Measurements from ENCODE around the gene CAMTA1.

Gene CAMTA1

DNA sequence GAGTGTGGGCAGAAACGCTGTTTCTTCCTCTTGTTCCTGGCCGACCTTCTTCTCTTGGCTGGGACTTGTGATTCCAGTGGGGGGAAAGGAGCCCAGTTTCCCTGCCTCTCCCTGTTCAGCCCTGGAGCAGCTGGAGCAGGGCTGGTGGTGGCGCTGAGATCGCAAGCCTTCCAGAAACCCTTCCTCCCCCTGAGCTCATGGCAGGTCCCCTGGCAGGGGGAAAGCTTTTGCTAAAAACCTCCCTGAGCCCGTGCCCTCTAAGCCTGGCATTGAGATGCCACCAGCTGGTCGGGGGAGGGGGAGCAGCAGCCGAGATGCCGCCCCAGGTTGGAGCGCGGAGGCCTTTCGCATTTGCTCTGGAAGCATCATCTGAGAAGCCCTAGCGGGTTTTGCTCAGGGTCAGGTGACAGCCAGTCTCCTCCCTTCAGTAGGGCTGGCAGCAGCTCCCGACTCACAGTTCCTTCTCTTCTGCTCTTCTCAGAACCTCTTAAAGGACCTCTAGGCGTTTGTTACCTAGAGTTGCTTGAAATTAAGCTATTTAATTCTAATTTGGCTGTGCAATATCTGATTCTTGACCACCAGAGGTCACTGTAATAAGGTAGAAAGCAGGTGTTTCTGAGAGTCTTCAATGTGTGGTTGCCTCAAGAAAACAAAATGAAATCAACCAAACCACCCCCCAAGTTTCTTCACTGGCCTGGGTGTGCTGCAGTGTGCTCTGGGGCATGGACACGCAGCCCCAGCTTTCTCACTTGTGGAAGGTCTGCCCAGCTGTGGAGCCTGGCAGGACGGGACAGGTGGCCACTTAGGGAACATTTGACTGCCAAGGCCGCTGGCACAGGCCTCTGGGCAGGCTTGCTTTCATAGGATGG lies 257.3 kb downstream of the CAMTA1 start:
- Histone ChIP-seq H3K4me2 (ENCODE audit: insufficient read depth, low read length) (no peak overlapping the region), H3K27me3 (ENCODE audit: insufficient read depth, low read length, poor library complexity) (no peaks in the 10 kb centered on the region), H3K9ac (ENCODE audit: low read depth, low read length) (no peak overlapping the region), H3K27ac (ENCODE audit: low read length) (no peak overlapping the region), H2AFZ (ENCODE audit: low read depth, low read length) (no peak overlapping the region), H4K20me1 (ENCODE audit: insufficient read depth, low read length) (peaks cover 4% of the 10 kb centered on the region; the same call in 1 of the 2 replicates), H3K4me1 (ENCODE audit: insufficient read depth, low read length) (no peaks in the 10 kb centered on the region), H3K4me3 (ENCODE audit: low read depth in 1 of 2, low read length in 2 of 2) (no peak overlapping the region), H3K9me3 (ENCODE audit: insufficient read depth, low read length, severe bottlenecking) (no peaks in the 10 kb centered on the region), H3K79me2 (ENCODE audit: insufficient read depth, low read length) (no peaks in the 10 kb centered on the region), H3K36me3 (ENCODE audit: insufficient read depth, low read length) (no peaks in the 10 kb centered on the region)
- TF ChIP-seq EZH2 (IDR thresholded peaks at IDR 0.05; ENCODE audit: borderline replicate concordance, low read depth, low read length, severe bottlenecking) = no peak
- TF ChIP-seq, protein P1, sequence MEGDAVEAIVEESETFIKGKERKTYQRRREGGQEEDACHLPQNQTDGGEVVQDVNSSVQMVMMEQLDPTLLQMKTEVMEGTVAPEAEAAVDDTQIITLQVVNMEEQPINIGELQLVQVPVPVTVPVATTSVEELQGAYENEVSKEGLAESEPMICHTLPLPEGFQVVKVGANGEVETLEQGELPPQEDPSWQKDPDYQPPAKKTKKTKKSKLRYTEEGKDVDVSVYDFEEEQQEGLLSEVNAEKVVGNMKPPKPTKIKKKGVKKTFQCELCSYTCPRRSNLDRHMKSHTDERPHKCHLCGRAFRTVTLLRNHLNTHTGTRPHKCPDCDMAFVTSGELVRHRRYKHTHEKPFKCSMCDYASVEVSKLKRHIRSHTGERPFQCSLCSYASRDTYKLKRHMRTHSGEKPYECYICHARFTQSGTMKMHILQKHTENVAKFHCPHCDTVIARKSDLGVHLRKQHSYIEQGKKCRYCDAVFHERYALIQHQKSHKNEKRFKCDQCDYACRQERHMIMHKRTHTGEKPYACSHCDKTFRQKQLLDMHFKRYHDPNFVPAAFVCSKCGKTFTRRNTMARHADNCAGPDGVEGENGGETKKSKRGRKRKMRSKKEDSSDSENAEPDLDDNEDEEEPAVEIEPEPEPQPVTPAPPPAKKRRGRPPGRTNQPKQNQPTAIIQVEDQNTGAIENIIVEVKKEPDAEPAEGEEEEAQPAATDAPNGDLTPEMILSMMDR (IDR thresholded peaks at IDR 0.05; ENCODE audit: borderline replicate concordance, extremely low read depth, low read length, poor library complexity, severe bottlenecking) = peak; percentile 72
- DNase-seq = no peak
- ATAC-seq (ENCODE audit: insufficient read depth, low read depth) = 0 out of 3 replicates have a peak, but pooled peaks have one; percentile 33

DNA sequence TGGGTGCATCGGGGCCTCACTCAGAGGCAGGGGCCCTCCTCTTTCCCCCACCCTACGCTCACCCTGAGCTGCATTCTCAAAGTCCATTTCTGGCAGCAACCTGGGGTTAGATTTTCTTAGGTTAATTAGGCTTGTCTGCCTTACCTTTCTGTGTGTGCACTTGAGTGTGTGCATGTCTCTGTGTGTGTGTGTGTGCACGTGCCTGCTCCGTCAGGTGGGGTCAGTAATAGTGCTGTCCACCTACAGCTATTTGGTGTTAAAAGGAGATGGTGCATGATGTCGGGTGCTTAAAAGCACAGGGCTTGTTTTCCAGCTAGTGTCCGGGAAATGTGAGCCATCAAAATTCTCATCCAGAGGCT lies 257.9 kb downstream of the CAMTA1 start:
- Histone ChIP-seq H3K4me1 (ENCODE audit: insufficient read depth, low read length) (no peaks in the 10 kb centered on the region), H2AFZ (ENCODE audit: low read depth, low read length) (no peak overlapping the region), H3K27ac (ENCODE audit: low read length) (no peak overlapping the region), H3K79me2 (ENCODE audit: insufficient read depth, low read length) (no peaks in the 10 kb centered on the region), H3K4me3 (ENCODE audit: low read depth in 1 of 2, low read length in 2 of 2) (no peak overlapping the region), H4K20me1 (ENCODE audit: insufficient read depth, low read length) (peaks cover 4% of the 10 kb centered on the region; the same call in 1 of the 2 replicates), H3K36me3 (ENCODE audit: insufficient read depth, low read length) (no peaks in the 10 kb centered on the region), H3K9me3 (ENCODE audit: insufficient read depth, low read length, severe bottlenecking) (no peaks in the 10 kb centered on the region), H3K4me2 (ENCODE audit: insufficient read depth, low read length) (no peak overlapping the region), H3K27me3 (ENCODE audit: insufficient read depth, low read length, poor library complexity) (no peaks in the 10 kb centered on the region), H3K9ac (ENCODE audit: low read depth, low read length) (no peak overlapping the region)
- DNase-seq (no peak), ATAC-seq (ENCODE audit: insufficient read depth, low read depth) (no peak)
- TF ChIP-seq EZH2 (IDR thresholded peaks at IDR 0.05; ENCODE audit: borderline replicate concordance, low read depth, low read length, severe bottlenecking) = no peak
- TF ChIP-seq, protein P1 (IDR thresholded peaks at IDR 0.05; ENCODE audit: borderline replicate concordance, extremely low read depth, low read length, poor library complexity, severe bottlenecking) = no peak

DNA sequence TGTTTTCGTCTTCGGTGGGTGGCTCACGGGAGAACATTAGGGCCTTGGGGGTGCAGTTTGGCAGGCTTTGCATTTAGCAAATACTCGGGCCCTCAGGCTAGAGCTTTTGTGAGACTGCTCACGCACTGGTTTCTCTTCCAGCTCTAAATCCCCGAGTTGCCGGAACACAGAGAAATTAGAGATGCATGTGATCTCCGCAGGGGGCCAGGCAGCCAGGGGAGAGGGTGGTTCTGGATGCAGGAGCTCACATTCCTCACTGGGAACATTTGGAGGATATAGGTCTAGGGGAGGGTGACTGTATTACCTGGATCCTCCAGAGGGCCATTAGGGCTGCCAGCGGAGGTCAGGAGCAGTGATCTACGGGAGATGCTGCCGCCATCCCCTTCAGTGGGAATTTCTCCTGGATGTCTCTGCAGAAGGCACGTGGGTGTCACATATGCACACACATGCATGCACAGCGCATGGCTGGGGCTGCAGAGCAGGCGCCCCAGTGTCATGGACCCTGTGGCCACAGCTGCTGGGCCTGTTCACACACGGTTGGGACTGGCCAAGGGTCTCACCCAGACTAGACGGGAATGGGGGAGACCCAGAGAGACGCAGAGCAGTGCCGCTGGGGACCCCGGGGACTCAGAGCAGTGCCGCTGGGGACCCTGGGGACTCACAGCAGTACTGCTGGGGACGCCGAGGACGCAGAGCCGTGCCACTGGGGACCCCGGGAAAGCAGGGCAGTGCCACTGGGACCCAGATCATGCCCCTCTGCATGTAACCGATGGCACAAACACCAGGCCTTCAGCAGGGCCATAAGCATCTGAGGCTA lies 258.7 kb downstream of the CAMTA1 start:
- DNase-seq = no peak
- H3K79me2 ChIP-seq (ENCODE audit: insufficient read depth, low read length) = no peaks in the 10 kb centered on the region
- no peak overlapping the region for H3K4me3 ChIP-seq (ENCODE audit: low read depth in 1 of 2, low read length in 2 of 2)
- H3K9me3 ChIP-seq (ENCODE audit: insufficient read depth, low read length, severe bottlenecking) = no peaks in the 10 kb centered on the region
- no peaks in the 10 kb centered on the region for H3K27me3 ChIP-seq (ENCODE audit: insufficient read depth, low read length, poor library complexity)
- no peak for TF ChIP-seq EZH2 (IDR thresholded peaks at IDR 0.05; ENCODE audit: borderline replicate concordance, low read depth, low read length, severe bottlenecking)
- TF ChIP-seq, protein P1 (IDR thresholded peaks at IDR 0.05; ENCODE audit: borderline replicate concordance, extremely low read depth, low read length, poor library complexity, severe bottlenecking) = no peak
- H4K20me1 ChIP-seq (ENCODE audit: insufficient read depth, low read length) = peaks cover 9% of the 10 kb centered on the region; the same call in 1 of the 2 replicates
- H3K4me1 ChIP-seq (ENCODE audit: insufficient read depth, low read length) = no peaks in the 10 kb centered on the region
- H3K4me2 ChIP-seq (ENCODE audit: insufficient read depth, low read length) = no peak overlapping the region
- no peak overlapping the region for H2AFZ ChIP-seq (ENCODE audit: low read depth, low read length)
- H3K9ac ChIP-seq (ENCODE audit: low read depth, low read length) = no peak overlapping the region
- no peak overlapping the region for H3K27ac ChIP-seq (ENCODE audit: low read length)
- H3K36me3 ChIP-seq (ENCODE audit: insufficient read depth, low read length) = no peaks in the 10 kb centered on the region
- ATAC-seq (ENCODE audit: insufficient read depth, low read depth) = no peak

Measured in DND-41 (cell line).